Tibial nerve (tissue), 3 donors: ENCODE results near the gene POU4F2.

ENCODE experiments used
- POLR2A ChIP-seq, 2 donors: fragments of 450-650 bp; IDR thresholded peaks; one replicate each; pipeline ENCODE4 v1.6.1; 2017; ENCODE audit warnings: antibody characterized with exemption in 2 of 2, mild to moderate bottlenecking in 2 of 2, moderate library complexity in 2 of 2
- TF ChIP-seq, protein P1 (sequence below), 5 experiments: fragments of 200-600 bp in 3 of 5; fragments of 450-650 bp in 2 of 5; sonication (generic) in 3 of 5; IDR thresholded peaks; one replicate each; pipeline ENCODE4 v1.5.1; 2016 to 2019; ENCODE audit warnings: antibody characterized with exemption in 5 of 5, mild to moderate bottlenecking in 3 of 5, moderate library complexity in 2 of 5

DNA sequence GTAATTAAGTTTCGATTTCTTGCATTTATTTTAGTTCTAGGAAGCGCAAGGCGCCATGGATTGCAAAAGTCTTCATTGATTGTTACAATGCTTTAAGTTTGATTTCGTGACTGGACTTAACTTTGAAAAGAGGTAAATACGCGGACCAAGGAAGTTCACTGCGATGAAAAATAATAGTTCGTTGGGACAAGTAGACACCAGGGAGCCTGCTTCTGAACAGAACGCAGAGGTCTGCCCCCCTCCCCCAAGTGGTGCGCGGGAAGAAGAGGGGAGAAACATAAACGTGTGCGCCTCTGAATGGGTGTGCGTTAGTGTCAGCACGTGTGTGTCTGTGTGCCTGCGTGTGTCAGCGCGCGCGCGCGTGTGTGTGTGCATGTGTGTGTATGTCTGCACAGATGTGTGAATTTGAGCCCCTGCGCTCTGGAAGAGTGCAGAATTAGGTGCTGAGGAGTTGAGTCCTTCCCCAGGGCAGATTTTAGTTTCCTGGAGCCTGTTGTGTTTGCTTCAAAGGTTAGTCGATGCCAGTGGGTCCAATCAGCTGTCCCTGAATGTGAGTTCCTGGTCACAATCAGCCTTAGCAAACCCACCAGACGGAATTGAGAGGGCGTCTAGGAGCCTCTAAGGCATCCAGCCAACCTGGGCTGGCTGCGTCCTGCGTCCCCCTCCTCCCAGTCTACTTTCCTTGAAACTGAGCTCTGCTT lies 5.8 kb upstream of the POU4F2 start:
- no peak for TF ChIP-seq POLR2A (IDR thresholded peaks at IDR 0.05)
- TF ChIP-seq, protein P1, sequence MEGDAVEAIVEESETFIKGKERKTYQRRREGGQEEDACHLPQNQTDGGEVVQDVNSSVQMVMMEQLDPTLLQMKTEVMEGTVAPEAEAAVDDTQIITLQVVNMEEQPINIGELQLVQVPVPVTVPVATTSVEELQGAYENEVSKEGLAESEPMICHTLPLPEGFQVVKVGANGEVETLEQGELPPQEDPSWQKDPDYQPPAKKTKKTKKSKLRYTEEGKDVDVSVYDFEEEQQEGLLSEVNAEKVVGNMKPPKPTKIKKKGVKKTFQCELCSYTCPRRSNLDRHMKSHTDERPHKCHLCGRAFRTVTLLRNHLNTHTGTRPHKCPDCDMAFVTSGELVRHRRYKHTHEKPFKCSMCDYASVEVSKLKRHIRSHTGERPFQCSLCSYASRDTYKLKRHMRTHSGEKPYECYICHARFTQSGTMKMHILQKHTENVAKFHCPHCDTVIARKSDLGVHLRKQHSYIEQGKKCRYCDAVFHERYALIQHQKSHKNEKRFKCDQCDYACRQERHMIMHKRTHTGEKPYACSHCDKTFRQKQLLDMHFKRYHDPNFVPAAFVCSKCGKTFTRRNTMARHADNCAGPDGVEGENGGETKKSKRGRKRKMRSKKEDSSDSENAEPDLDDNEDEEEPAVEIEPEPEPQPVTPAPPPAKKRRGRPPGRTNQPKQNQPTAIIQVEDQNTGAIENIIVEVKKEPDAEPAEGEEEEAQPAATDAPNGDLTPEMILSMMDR (IDR thresholded peaks at IDR 0.05), result no peak
